Mucosa of gallbladder (tissue), 1 donor: ENCODE results near the gene IRX4. TPM values are rescaled to one million over a fixed set of nuclear protein-coding genes. Genes with fewer than 3 reads are reported as not detected.
"Not testable (repeated sequence)": the region's sequence is repeated elsewhere in the genome, so short reads cannot be mapped to it uniquely, and the experiment has no call there.

Experiments used
- DNase-seq: peaks from one replicate; pipeline ENCODE4 v3.0.0-alpha.2; 2020; ENCODE audit warnings: low spot score
- total RNA-seq: library from RNA; stranded (reverse); gene quantifications from one replicate; pipeline ENCODE4 v1.2.1, GENCODE V29; 2021
- donor health status: DM: no; HTN: no; CAD: no.

IRX4 gene
- total RNA-seq, 1 donor from 2014 or later = not detected

DNA sequence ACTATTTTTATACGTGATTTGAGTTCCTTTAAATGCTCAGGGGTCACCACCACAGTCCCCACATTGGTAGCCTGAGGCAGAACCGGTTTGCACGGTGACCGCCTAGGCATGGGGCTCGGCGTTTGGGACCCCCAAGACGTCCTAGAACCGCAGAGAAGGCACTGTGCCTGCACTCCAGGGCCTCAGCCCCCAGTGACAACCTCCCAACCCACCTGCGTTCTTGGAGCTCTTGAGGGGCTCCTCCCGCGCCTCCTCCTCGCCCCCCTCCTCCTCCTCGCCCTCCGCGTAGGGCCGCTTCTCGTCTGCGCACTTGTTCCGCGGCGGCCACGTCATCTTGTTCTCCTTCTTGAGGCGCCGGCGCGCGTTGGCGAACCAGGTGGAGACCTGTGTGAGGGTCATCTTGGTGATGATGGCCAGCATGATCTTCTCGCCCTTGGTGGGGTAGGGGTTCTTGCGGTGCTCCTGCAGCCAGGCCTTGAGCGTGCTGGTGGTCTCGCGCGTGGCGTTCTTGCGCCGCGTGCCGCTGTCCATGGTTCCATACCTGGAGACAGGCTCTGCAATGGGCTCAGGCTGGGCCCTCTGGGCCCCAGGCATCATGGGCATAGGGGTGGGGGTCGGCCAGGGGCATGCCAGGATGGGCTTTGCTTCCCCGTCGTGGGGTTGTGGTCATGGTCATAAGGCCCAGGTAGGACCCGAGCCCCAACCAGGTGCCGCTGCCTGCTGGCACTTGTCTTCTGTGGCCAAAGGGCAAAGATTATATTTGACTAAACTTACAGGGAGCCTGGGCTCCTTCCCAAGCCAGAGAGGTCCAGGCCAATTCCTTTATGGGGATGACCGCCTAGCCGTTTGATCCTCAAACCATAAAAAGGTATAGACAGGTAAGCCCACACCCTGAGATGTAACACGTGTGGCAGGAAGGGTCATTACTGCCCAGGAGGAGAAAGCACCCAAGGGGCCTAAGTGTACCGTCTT lies 3.1 kb downstream of the IRX4 start:
- no peak for DNase-seq

DNA sequence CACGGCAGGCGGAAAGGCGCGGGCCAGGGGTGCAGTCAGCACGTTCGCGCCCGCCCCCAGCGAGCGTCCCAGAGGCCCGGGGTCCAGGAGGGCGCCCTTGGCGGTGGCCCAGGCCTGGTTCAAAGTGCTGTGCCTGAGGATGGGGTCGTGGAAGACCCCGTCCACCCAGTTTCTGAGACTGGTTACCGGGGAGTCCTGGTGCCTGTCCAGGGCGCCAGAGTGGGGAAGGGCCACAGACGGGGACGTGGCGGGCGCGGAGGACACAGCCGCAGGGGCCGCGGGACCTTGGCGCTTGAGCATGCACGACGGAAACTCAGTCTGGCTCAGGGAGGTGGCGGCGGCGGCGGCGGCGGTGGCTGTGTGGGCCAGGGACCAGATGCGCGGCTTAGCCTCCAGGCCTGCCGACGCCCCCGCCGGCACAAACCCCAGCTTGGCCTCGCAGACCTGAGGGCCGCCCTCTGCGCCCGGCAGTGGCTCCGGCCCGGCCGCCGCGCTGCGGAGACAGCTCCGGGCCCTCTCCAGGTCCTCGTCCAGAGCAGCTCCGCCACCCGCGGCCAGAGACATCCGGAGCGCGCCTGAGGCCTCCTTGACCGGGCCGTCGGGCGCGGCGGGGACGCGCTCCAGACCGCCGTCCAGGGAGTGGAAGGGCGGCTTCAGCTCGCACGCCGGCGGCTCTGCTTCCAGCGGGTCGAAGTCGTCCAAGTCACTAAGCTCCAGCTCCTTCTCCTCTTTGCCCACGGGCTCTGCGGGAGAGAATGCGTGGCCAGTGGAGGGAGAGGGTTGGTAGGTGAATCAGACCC lies 4.5 kb downstream of the IRX4 start:
- no peak for DNase-seq

DNA sequence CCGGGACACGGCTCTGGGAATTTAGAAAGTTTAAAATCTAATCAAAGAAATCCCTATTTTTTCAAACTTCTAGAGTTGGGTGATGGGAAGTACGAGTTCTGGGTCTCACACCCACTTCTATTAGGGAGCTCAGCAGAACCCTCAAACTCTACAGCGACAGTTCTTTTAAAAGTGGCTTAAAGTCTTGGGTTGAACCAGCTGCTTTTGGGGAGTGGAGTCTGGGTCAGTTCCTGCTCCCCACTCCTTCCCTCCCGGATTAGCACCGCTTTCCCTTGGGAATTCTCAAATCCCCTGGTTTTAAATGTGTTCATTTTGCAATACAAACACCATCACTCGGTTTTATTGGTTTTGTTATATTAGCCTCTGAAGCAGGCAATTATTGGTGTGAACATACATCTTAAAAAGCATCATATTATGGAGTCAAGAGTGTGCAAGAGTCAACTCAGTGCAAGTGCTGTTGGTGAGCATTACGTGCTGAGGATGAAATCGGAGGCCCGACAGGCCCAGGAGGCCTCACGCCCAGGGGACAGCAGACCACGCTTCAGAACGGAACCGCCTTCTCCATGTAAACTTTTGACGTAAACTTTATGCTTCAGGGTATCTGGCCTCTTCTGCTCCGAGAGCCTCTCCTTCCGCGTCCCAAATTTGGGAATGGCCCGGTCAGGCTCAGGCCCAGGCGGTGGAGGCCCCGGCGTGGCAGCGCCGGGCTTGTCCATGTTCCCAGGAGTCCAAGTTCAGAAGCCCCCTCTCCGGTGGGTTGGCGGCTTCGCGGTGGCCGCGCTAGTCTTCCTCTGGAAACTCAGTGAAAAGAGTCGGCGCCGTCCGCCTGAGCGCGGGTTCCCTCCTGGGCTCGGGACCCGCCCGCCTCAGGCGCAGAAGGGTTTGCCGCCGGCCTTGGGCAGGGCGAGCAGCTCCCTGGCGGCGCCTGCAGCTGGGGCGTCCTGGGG lies 5.3 kb downstream of the IRX4 start:
- DNase-seq = no peak

DNA sequence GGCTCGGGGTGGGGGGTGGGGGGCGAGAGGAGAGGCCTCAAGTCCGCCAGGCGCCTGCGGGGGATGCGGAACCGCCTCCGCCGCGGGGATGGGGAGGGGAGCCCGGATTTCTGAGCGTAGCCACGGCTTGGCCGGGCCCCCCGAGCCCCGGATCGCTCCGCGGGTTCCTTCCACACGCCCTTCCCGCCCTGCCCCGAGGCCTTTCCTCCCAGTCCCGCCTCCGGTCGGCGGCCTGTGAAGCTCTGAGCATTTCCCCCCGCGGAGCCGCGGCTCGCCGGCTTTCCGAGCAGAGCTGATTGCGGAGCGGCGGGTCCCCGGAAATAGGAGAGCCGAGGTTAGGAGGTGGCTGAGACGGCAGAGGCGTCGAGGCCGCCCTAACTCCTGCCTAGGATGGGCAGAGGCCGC lies 6.1 kb downstream of the IRX4 start:
- DNase-seq = no peak

DNA sequence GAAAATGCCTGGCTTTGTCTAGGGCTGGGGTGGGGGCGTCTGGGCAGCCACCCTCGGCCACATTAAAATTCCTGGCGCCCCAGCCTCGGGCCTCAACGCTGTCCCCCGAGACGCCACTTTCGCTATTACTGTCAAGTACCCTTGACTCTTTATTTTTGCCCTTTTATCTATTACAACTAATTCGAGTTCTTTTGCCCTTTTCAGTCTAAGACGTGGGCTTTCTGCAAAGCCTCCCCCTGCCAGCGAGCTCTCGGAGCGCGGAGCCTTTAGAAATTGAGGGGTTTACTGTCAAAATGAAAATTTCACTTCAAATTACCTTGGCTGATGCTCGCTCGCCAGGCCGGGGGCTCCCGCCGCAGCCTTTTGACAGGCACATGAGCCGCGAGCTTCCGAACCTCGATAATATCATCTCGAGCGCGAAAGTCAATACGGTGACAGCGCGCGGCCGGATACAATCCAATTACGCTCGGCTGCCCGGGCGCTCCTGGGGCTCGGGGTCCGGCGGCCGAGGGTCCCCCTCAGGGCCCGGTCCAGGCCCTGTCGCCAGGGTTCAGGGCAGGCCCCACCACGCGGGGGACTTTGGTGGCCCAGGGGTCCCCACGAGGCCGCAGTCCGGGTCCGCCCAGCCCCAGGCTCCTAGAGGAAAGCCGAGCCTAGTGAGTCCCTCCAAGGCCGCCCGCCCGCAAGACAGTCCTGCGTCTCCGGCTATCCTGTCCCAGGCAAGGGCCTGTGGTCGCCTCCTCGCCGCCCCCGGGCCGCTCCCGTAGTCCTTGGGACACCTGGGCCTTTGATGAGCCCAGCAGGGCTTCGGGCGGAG lies 6.7 kb downstream of the IRX4 start:
- DNase-seq = no peak

DNA sequence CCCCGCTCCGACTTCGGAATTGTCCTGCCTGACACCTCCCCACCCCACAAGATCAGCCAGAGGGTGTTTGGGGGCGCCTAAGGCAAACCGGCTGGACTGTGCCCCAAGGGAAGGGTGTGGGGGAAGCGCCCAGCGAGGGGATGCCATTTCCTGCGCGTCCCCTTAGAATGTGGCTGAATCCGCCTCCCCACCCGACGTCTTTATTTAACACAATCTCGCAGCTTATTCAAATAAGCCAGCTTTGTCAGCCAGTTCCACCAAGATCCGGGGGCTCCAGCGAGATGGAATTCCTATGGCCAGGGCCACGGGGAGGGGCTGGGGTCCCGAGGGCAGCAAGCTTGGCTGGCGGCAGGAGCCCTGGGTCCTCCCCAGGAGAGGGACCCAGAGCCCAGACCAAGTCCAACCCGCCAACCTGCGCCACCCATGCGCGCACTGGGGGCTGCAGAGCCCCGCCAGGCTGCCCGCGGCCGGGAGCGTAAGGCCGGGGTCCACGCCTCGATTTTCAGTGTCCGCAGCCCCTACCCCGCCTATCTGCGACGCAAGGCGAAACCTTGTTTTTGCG lies 7.4 kb downstream of the IRX4 start:
- no peak for DNase-seq

DNA sequence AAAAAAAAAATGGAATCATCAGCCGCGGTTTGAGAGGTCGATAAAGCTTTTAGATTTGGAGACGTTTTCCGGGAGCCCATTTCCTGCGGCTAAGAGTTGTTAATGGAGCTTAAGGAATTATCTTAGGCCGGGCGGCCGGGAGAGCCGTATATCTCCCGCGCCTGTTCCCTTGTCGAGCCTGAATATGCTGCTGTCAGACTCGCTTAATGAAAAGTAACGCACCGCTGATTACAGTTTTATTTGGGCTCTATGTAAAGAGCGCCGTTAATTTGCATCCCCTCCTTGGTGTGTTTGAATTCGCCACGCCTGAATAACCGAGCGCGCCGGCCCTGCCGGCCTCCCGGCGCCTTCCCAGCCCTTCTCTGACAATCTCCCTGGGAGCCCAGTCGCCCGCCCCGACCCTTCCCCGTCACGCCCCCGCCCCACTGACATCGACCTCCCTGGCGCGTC lies 7.9 kb downstream of the IRX4 start:
- no peak for DNase-seq

DNA sequence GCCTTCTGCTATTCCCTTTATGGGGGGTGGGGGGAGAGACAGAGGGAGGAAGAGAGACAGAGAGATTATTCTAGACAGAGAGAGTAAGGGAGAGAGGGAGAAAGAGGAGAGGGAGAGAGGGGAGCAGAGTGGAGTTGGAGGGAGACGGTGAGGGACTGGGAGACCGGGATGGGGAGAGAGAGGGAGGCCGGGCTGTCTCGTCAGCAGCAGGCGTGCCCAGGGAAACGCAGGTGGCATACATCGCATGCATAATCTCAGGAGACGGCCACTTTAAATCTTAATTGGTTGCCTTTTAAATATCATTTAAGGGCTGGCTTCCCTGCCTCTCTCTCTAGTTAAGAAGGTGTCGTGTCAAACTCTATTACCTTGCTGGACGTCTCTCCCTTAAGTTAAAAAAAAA lies 8.4 kb downstream of the IRX4 start:
- DNase-seq = no peak

DNA sequence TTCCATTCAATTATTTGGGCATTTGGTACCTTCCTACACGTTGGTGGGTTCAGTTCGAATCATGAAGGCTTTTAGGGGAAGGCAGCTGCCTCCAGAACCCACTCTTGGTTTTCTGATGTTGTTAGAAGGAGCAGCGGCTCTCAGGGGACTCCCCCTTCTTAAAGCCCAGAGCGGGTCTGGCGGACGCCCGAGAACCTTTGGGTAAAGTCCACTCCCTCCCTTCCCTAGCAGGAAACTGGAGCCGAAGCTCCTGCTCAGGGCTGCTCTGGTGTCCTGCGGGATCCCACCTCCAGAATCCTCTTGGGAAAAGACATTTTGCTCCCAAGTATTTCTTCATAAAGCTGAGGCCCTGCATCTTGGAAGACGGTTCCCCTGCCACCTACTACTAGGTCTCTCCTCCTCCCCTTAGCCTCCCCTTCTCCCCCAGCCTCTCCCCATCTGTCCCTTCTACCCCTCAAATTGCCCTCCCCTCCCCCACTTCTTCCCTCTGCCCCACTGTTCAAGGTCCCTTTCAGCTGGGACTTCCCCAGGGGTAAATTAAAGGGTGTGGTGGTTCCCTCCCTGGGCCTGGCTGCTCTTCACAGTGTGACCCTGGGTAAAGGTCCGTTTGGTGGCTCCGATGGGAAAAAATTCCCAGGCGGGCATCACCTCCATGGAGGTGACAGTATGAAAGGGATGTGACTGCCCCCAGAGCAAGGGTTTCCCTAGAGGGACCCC lies 9.3 kb downstream of the IRX4 start:
- no peak for DNase-seq

DNA sequence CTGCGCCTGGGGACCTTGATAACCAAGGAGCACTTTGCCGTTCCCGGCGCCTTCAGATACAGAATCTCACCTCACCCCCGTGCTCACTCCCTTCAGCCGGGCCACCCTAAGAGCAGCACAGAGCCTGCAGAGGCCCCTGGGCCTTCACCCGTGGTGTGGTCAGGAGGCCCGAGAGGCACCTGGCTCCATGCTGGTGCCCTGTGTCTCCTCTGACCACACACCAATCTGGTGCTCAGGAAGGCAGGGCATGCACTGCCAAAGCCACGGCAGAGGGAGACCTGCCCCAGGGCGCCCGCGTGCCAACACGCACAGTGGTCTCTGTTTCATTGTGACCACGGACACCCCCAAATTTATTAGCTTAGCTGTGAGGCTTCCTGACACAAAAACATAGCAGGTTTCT lies 11.3 kb downstream of the IRX4 start:
- DNase-seq = no peak

DNA sequence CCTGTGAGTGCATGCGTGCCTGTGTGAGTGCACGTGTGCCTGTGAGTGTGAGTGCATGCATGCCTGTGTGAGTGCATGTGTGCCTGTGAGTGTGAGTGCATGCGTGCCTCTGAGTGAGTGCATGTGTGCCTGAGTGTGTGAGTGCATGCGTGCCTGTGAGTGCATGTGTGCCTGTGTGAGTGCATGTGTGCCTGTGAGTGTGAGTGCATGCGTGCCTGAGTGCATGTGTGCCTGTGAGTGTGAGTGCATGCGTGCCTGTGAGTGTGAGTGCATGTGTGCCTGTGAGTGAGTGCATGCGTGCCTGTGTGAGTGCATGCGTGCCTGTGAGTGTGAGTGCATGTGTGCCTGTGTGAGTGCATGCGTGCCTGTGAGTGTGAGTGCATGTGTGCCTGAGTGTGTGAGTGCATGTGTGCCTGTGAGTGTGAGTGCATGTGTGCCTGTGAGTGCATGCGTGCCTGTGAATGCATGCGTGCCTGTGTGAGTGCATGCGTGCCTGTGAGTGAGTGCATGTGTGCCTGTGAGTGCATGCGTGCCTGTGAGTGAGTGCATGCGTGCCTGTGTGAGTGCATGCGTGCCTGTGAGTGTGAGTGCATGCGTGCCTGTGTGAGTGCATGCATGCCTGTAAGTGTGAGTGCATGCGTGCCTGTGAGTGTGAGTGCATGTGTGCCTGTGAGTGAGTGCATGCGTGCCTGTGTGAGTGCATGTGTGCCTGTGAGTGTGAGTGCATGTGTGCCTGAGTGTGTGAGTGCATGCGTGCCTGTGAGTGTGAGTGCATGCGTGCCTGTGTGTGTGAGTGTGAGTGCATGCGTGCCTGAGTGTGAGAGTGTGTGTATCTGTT lies 12.1 kb downstream of the IRX4 start:
- DNase-seq = not testable (repeated sequence)

DNA sequence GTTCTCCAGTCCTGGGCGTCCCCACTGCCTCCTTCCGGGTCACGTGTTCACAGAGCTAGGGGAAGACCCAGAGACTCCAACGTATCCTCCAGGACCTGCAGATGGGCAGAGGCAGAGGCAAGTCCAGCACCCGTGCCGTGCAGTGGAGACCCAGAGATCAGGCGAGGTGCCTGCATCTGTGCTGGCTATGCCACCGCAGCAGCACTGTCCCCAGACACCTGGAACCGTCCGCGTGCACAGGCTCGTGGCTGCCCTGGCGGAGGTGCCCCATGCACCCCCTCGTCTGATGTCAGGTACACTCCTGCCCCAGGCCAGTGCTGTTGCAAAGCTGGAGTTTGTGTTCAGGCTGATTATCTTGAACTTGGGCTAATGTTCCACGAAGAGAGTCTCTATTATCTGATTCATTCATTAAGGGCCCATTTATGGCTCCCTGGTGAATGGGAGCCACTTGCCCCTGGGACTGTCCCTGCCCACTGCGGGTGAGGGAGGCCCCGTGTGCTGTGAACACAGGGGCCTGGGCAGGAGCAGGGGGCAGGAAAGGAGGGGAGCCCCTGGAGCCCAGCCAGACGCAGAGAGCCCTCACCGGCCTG lies 13.7 kb downstream of the IRX4 start:
- no peak for DNase-seq

DNA sequence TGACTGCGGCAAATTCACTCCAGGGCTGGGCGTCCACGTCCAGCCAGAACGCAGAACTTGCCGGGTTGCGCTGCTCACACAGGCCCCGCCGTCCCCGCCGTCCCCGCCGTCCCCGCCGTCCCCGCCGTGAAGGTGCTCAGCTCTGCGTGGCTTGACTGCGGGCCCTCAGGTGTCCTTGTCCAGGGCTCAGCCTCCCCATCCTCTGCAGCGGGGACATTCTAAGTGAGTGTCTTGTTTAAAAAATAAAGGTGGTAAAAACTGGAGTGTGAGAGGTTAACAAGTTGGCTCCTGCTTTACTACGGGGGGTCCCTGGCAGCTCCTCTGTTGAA lies 14.9 kb downstream of the IRX4 start:
- DNase-seq = no peak

DNA sequence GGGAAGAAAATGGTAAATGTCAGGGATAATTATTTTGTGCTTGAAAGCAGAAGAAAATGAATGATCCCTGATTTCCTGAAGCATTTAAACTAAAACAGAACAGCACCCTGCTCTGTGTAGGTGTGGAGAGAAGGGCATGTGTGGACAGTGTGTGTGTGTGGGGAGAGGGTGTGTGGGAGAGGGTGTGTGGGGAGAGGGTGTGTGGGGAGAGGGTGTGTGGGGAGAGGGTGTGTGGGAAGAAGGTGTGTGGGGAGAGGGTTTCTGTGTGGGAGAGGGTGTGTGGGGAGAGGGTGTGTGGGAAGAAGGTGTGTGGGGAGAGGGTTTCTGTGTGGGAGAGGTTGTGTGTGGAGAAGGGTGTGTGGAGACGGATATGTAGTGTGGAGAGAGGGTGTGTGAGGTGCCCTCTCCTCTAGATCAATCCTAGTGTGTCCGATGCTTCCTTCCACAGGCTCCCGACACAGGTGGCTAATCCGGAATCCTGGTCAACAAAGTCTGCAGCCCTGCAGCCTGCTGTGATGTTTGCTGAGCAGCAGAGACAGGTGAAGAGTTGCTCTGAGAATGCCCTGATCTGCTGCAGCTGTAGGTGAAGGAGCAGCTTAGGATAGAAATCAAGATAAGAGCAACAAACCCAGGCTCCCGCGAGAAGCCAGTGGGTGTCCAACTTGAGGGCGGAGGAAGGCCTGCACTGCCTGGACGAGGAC lies 15.5 kb downstream of the IRX4 start:
- no peak for DNase-seq

DNA sequence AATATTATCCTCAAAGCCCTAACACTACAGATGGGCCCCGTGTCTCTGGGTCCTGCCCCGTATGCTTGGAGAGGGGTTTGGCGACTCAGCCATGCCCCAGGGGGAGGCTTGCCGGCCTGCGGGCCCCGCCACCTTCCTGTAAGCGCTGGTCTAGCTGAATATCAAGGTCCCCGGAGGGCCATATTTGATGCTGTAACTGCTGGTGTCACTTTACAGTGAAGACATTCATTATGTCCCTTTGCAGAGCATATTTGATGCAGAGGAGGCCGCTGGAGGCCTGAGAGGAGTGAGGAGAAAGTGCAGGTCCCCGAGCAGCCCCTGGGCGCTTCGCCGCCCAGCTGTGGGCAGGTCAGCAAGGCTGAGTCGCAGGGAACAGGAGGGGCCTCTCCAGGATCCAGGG lies 16.8 kb downstream of the IRX4 start:
- no peak for DNase-seq

DNA sequence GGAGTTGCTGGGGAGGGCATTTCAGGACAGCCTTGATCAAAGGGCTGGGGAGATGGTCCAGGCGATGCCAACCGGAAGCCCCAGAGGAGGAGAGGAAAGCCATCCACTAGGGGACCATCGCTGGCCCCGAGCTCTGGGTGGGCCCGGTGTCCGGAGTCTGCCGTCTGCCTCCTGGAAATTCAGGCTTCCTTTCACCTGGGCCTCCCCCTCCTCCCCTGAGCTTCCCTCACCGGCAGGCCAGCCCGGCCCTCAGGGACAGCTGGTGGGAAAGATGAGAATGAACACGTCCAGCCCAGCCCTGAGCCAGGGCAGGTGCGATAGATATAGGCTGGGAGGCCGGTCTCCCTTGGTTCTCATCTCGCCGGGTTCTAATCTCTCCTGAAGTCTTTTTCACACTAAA lies 17.2 kb downstream of the IRX4 start:
- DNase-seq = no peak

DNA sequence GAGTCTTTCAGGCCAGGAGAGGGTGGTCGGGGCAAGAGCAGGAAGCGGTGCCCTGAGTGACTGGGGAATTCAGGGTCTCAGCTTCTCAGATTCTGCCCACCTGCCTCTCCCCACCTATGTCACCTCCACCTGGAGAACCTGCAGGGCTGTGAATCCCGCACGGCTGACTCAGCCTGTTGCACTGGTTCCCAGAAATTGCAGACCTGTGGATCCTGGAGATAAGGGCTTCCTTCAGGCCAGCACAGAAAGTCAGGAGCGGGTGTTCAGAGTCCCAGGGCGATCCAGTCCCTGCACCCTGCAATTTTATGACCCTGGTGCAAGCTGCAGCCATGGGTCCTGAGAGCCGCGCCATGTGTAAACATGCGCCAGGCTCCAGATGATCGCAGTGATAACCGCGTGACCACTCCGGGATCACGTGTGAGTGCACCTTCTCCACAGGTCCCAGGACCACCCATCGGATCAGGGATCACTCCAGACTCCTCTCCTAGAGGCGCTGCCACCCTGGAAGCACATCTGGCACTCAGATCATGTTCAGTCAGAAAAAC lies 17.8 kb downstream of the IRX4 start:
- no peak for DNase-seq

DNA sequence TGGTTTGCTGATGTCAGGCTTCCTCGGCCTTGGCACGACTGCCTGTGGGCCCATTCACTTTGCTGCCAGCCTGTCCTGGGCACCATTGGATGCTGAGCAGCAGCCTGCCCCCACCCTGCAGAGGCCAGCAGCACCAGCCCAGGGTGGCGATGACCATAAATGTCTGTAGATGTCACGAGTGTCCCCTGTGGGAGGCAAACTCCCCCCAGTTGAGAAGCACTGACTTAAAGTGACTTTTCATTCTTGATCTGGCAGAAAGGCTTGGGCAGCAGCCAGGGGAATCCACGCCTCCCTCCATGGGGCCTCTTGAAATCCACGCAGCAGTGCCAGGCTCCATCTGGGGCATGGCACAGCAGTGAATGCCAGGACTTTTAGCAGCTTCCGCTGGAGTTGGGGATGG lies 21.8 kb downstream of the IRX4 start:
- no peak for DNase-seq
